ENCODE measurements around the gene EBF3. TPM values are rescaled to one million over a fixed set of nuclear protein-coding genes. Genes with fewer than 3 reads are reported as not detected.
"Not testable (repeated sequence)": the region's sequence is repeated elsewhere in the genome, so short reads cannot be mapped to it uniquely, and the experiment has no call there.

EBF3 gene
- total RNA-seq, 1 donor from 2014 or later, result 0.53 TPM

- H3K4me3 ChIP-seq, result no peak overlapping the region
- ATAC-seq, result no peak
- H3K27me3 ChIP-seq (ENCODE audit: low read depth), result no peaks in the 10 kb centered on the region
- intact Hi-C loops (cut with DNase I), result no loop called here
- H3K36me3 ChIP-seq, result no peaks in the 10 kb centered on the region
- DNase-seq, result no peak
- TF ChIP-seq CTCF (IDR thresholded peaks at IDR 0.05), result no peak
- H3K9me3 ChIP-seq, result no peaks in the 10 kb centered on the region
- H3K4me1 ChIP-seq, result no peaks in the 10 kb centered on the region
- H3K27ac ChIP-seq, result no peak overlapping the region
Measured at GRCh38 chr10:129921065-129921670, 42.9 kb downstream of the EBF3 start.

GRCh38 chr10:129920187-129920586 lies 43.9 kb downstream of the EBF3 start:
- H3K36me3 ChIP-seq; H3K9me3 ChIP-seq; H3K27ac ChIP-seq; H3K4me1 ChIP-seq; intact Hi-C loops (cut with DNase I); H3K27me3 ChIP-seq (ENCODE audit: low read depth); H3K4me3 ChIP-seq; DNase-seq; ATAC-seq: not testable (repeated sequence)

GRCh38 chr10:129919358-129919757 lies 44.7 kb downstream of the EBF3 start:
- no peak for TF ChIP-seq CTCF (IDR thresholded peaks at IDR 0.05)
- no peaks in the 10 kb centered on the region for H3K36me3 ChIP-seq
- intact Hi-C loops (cut with DNase I), result no loop called here
- no peak overlapping the region for H3K27ac ChIP-seq
- no peak for ATAC-seq
- no peaks in the 10 kb centered on the region for H3K27me3 ChIP-seq (ENCODE audit: low read depth)
- H3K9me3 ChIP-seq, result no peaks in the 10 kb centered on the region
- no peak overlapping the region for H3K4me3 ChIP-seq
- no peak for DNase-seq
- H3K4me1 ChIP-seq, result no peaks in the 10 kb centered on the region

GRCh38 chr10:129918836-129919235 lies 45.2 kb downstream of the EBF3 start:
- no peaks in the 10 kb centered on the region for H3K9me3 ChIP-seq
- intact Hi-C loops (cut with DNase I), result no loop called here
- DNase-seq (no peak), ATAC-seq (no peak)
- no peaks in the 10 kb centered on the region for H3K27me3 ChIP-seq (ENCODE audit: low read depth)
- no peak for TF ChIP-seq CTCF (IDR thresholded peaks at IDR 0.05)
- H3K27ac ChIP-seq, result no peak overlapping the region
- H3K4me1 ChIP-seq, result no peaks in the 10 kb centered on the region
- H3K4me3 ChIP-seq, result no peak overlapping the region
- no peaks in the 10 kb centered on the region for H3K36me3 ChIP-seq

- TF ChIP-seq CTCF (IDR thresholded peaks at IDR 0.05), result no peak
- Histone ChIP-seq H3K36me3 (no peaks in the 10 kb centered on the region), H3K4me1 (no peaks in the 10 kb centered on the region), H3K9me3 (no peaks in the 10 kb centered on the region), H3K4me3 (no peak overlapping the region), H3K27me3 (ENCODE audit: low read depth) (no peaks in the 10 kb centered on the region), H3K27ac (no peak overlapping the region)
- intact Hi-C loops (cut with DNase I), result no loop called here
- DNase-seq (no peak), ATAC-seq (no peak)
Measured at GRCh38 chr10:129918401-129918800, 45.7 kb downstream of the EBF3 start.

- Histone ChIP-seq H3K4me1 (no peaks in the 10 kb centered on the region), H3K27ac (no peak overlapping the region), H3K27me3 (ENCODE audit: low read depth) (no peaks in the 10 kb centered on the region), H3K9me3 (no peaks in the 10 kb centered on the region), H3K4me3 (no peak overlapping the region), H3K36me3 (no peaks in the 10 kb centered on the region)
- DNase-seq (no peak), ATAC-seq (no peak)
- no peak for TF ChIP-seq CTCF (IDR thresholded peaks at IDR 0.05)
- intact Hi-C loops (cut with DNase I), result no loop called here
Measured at GRCh38 chr10:129917936-129918335, 46.1 kb downstream of the EBF3 start.

All from lower lobe of right lung (tissue), 2 donors.